WTC11 (cell line): ENCODE measurements around the gene CIZ1. TPM values are rescaled to one million over a fixed set of nuclear protein-coding genes. Genes with fewer than 3 reads are reported as not detected.

ENCODE experiments used
- ATAC-seq: fragments of 200-7000 bp; cut with Tn5 transposase; 2 replicates; pipeline ENCODE4 v1.10.0; 2021; ENCODE audit warnings: mild to moderate bottlenecking, moderate library complexity
- CTCF ChIA-PET: fragments of 300-600 bp; sonication (Branson Sonifier 250); formaldehyde crosslinking; loops from one replicate; lab custom pipeline; 2021; ENCODE audit warnings: antibody characterized with exemption; lab: Charles Lee
- POLR2A ChIA-PET: fragments of 350-600 bp; sonication (Branson Sonifier 250); formaldehyde crosslinking; loops from one replicate; lab custom pipeline; 2021; ENCODE audit warnings: antibody characterized with exemption; lab: Charles Lee
- DNase-seq: peaks from one replicate; pipeline ENCODE4 v3.0.0; 2021; ENCODE audit warnings: low spot score
- H3K27ac Mint-ChIP-seq: 2 replicates; pipeline ENCODE4 v1.8.0; 2021; ENCODE audit warnings: mixed read lengths
- H3K27me3 Mint-ChIP-seq: 2 replicates; pipeline ENCODE4 v1.8.0; 2021; ENCODE audit warnings: low read depth, mild to moderate bottlenecking, moderate library complexity, mixed read lengths
- H3K36me3 Mint-ChIP-seq: 2 replicates; pipeline ENCODE4 v1.8.0; 2021; ENCODE audit warnings: mixed read lengths
- H3K4me1 Mint-ChIP-seq: 2 replicates; pipeline ENCODE4 v1.8.0; 2022; ENCODE audit warnings: mixed read lengths
- H3K4me3 Mint-ChIP-seq: 2 replicates; pipeline ENCODE4 v1.8.0; 2021; ENCODE audit warnings: mild to moderate bottlenecking, moderate library complexity, mixed read lengths
- H3K9me3 Mint-ChIP-seq: 2 replicates; pipeline ENCODE4 v1.8.0; 2021; ENCODE audit warnings: mixed read lengths
- EMX1 ChIP-seq: fragments of 250-450 bp; sonication (Bioruptor Pico); IDR thresholded peaks from 2 replicates; pipeline ENCODE4 v1.8.0; 2021; ENCODE audit warnings: mild to moderate bottlenecking
- GTF2I ChIP-seq: fragments of 250-450 bp; sonication (Bioruptor Pico); conservative IDR thresholded peaks from 2 replicates; pipeline ENCODE4 v1.4.0; 2021; ENCODE audit warnings: mild to moderate bottlenecking
- HMGA2 ChIP-seq: fragments of 250-450 bp; sonication (Bioruptor Pico); IDR thresholded peaks from 2 replicates; pipeline ENCODE4 v1.4.0; 2021; ENCODE audit warnings: mild to moderate bottlenecking, moderate library complexity
- KAT7 ChIP-seq: sonication (generic); formaldehyde crosslinking; IDR thresholded peaks from 2 replicates; pipeline ENCODE4 v1.8.1; 2023; ENCODE audit warnings: missing genetic modification reagents, mild to moderate bottlenecking, borderline replicate concordance
- MXD4 ChIP-seq: fragments of 250-450 bp; sonication (Bioruptor Pico); IDR thresholded peaks from 2 replicates; pipeline ENCODE4 v1.8.0; 2021; ENCODE audit warnings: mild to moderate bottlenecking, moderate library complexity, borderline replicate concordance
- NFATC4 ChIP-seq: fragments of 250-450 bp; sonication (Bioruptor Pico); IDR thresholded peaks from 2 replicates; pipeline ENCODE4 v1.9.0; 2021; ENCODE audit warnings: mild to moderate bottlenecking
- NFYB ChIP-seq: sonication (generic); formaldehyde crosslinking; conservative IDR thresholded peaks from 2 replicates; pipeline ENCODE4 v1.8.0; 2022; ENCODE audit warnings: low read depth, missing genetic modification reagents
- SOX15 ChIP-seq: fragments of 250-450 bp; sonication (Bioruptor Pico); IDR thresholded peaks from 2 replicates; pipeline ENCODE4 v1.9.0; 2021; ENCODE audit warnings: mild to moderate bottlenecking
- SP1 ChIP-seq: sonication (generic); formaldehyde crosslinking; conservative IDR thresholded peaks from 2 replicates; pipeline ENCODE4 v1.8.1; 2022; ENCODE audit warnings: missing genetic modification reagents
- TCF7 ChIP-seq: sonication (generic); formaldehyde crosslinking; IDR thresholded peaks from 2 replicates; pipeline ENCODE4 v1.8.0; 2022; ENCODE audit warnings: mild to moderate bottlenecking, low read depth, missing genetic modification reagents, moderate library complexity
- TP53 ChIP-seq: sonication (generic); formaldehyde crosslinking; IDR thresholded peaks from 2 replicates; pipeline ENCODE4 v1.8.1; 2023; ENCODE audit warnings: mild to moderate bottlenecking, missing genetic modification reagents
- ZNF423 ChIP-seq: fragments of 250-450 bp; sonication (Bioruptor Pico); IDR thresholded peaks from 2 replicates; pipeline ENCODE4 v2.1.2; 2022; ENCODE audit warnings: mild to moderate bottlenecking, moderate library complexity
- total RNA-seq: library from RNA; stranded (reverse); gene quantifications from 3 replicates; pipeline ENCODE4 v1.2.3, GENCODE V29; 2021
- TF ChIP-seq, protein P1 (sequence below): fragments of 200-600 bp; IDR thresholded peaks from 2 replicates; pipeline ENCODE4 v1.8.0; 2022; ENCODE audit warnings: antibody characterized with exemption
- TF ChIP-seq, protein P2 (sequence below): sonication (generic); formaldehyde crosslinking; conservative IDR thresholded peaks from 2 replicates; pipeline ENCODE4 v1.8.1; 2022; ENCODE audit warnings: mild to moderate bottlenecking, missing genetic modification reagents
- TF ChIP-seq, protein P3 (sequence below): sonication (generic); formaldehyde crosslinking; IDR thresholded peaks from 2 replicates; pipeline ENCODE4 v1.8.0; 2022; ENCODE audit warnings: mild to moderate bottlenecking, missing genetic modification reagents
- TF ChIP-seq, protein P4 (sequence below): sonication (generic); formaldehyde crosslinking; IDR thresholded peaks from 2 replicates; pipeline ENCODE4 v1.8.1; 2023; ENCODE audit warnings: mild to moderate bottlenecking, missing genetic modification reagents, moderate library complexity
- TF ChIP-seq, protein P5 (sequence below): sonication (generic); formaldehyde crosslinking; IDR thresholded peaks from 2 replicates; pipeline ENCODE4 v1.8.1; 2023; ENCODE audit warnings: mild to moderate bottlenecking, missing genetic modification reagents
- TF ChIP-seq, protein P6 (sequence below): sonication (generic); formaldehyde crosslinking; IDR thresholded peaks from 2 replicates; pipeline ENCODE4 v1.8.0; 2023; ENCODE audit warnings: mild to moderate bottlenecking, missing genetic modification reagents
- TF ChIP-seq, protein P7 (sequence below): sonication (generic); formaldehyde crosslinking; IDR thresholded peaks from 2 replicates; pipeline ENCODE4 v1.8.0; 2023; ENCODE audit warnings: missing genetic modification reagents, mild to moderate bottlenecking, borderline replicate concordance
- TF ChIP-seq, protein P8 (sequence below): sonication (generic); formaldehyde crosslinking; IDR thresholded peaks from 2 replicates; pipeline ENCODE4 v1.8.1; 2023; ENCODE audit warnings: mild to moderate bottlenecking, moderate library complexity, missing genetic modification reagents

CIZ1 gene
- total RNA-seq, 1 experiment from 2014 or later = 90.2 TPM

DNA sequence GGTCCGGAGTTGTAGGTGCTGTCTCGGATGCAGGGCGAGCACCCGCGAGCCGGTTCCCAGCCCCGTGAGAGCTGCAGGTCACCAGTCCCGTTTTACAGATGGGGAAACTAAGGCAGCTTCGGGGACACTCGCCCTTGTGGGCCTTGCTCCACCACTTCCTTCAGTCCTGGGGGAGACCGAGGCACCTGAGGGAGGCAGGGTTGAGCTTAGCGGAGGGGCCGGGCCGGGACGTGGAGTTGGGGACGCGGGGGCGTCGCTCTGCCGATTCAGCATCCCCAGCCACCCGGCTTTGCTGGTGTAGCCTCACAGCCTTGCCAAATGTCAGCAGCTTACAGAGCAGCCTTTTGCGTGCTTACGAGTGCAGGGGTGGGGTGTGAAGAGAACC is 30.8 kb downstream of the CIZ1 start (continued):
- TF ChIP-seq, protein P1, sequence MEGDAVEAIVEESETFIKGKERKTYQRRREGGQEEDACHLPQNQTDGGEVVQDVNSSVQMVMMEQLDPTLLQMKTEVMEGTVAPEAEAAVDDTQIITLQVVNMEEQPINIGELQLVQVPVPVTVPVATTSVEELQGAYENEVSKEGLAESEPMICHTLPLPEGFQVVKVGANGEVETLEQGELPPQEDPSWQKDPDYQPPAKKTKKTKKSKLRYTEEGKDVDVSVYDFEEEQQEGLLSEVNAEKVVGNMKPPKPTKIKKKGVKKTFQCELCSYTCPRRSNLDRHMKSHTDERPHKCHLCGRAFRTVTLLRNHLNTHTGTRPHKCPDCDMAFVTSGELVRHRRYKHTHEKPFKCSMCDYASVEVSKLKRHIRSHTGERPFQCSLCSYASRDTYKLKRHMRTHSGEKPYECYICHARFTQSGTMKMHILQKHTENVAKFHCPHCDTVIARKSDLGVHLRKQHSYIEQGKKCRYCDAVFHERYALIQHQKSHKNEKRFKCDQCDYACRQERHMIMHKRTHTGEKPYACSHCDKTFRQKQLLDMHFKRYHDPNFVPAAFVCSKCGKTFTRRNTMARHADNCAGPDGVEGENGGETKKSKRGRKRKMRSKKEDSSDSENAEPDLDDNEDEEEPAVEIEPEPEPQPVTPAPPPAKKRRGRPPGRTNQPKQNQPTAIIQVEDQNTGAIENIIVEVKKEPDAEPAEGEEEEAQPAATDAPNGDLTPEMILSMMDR = no peak
- TF ChIP-seq, protein P2, sequence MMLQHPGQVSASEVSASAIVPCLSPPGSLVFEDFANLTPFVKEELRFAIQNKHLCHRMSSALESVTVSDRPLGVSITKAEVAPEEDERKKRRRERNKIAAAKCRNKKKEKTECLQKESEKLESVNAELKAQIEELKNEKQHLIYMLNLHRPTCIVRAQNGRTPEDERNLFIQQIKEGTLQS (CRISPR knock-in tag) = no peak
- TF ChIP-seq KAT7 (CRISPR knock-in tag) (no peak), MXD4 (CRISPR knock-in tag) (no peak), GTF2I (CRISPR knock-in tag) (peak; percentile 71; the same call in 1 of the 2 replicates), EMX1 (CRISPR knock-in tag) (no peak), NFYB (CRISPR knock-in tag) (no peak), ZNF423 (no peak), HMGA2 (CRISPR knock-in tag) (0 out of 2 replicates have a peak, but pooled peaks have one; percentile 6), TCF7 (CRISPR knock-in tag) (no peak), TP53 (CRISPR knock-in tag) (no peak)
- TF ChIP-seq, protein P3, sequence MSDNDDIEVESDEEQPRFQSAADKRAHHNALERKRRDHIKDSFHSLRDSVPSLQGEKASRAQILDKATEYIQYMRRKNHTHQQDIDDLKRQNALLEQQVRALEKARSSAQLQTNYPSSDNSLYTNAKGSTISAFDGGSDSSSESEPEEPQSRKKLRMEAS = 0 out of 2 replicates have a peak, but pooled peaks have one; percentile 1
- TF ChIP-seq, protein P4, sequence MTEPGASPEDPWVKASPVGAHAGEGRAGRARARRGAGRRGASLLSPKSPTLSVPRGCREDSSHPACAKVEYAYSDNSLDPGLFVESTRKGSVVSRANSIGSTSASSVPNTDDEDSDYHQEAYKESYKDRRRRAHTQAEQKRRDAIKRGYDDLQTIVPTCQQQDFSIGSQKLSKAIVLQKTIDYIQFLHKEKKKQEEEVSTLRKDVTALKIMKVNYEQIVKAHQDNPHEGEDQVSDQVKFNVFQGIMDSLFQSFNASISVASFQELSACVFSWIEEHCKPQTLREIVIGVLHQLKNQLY (CRISPR knock-in tag) = no peak
- TF ChIP-seq, protein P5, sequence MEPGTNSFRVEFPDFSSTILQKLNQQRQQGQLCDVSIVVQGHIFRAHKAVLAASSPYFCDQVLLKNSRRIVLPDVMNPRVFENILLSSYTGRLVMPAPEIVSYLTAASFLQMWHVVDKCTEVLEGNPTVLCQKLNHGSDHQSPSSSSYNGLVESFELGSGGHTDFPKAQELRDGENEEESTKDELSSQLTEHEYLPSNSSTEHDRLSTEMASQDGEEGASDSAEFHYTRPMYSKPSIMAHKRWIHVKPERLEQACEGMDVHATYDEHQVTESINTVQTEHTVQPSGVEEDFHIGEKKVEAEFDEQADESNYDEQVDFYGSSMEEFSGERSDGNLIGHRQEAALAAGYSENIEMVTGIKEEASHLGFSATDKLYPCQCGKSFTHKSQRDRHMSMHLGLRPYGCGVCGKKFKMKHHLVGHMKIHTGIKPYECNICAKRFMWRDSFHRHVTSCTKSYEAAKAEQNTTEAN = 0 out of 2 replicates have a peak, but pooled peaks have one; percentile 2
- TF ChIP-seq, protein P6, sequence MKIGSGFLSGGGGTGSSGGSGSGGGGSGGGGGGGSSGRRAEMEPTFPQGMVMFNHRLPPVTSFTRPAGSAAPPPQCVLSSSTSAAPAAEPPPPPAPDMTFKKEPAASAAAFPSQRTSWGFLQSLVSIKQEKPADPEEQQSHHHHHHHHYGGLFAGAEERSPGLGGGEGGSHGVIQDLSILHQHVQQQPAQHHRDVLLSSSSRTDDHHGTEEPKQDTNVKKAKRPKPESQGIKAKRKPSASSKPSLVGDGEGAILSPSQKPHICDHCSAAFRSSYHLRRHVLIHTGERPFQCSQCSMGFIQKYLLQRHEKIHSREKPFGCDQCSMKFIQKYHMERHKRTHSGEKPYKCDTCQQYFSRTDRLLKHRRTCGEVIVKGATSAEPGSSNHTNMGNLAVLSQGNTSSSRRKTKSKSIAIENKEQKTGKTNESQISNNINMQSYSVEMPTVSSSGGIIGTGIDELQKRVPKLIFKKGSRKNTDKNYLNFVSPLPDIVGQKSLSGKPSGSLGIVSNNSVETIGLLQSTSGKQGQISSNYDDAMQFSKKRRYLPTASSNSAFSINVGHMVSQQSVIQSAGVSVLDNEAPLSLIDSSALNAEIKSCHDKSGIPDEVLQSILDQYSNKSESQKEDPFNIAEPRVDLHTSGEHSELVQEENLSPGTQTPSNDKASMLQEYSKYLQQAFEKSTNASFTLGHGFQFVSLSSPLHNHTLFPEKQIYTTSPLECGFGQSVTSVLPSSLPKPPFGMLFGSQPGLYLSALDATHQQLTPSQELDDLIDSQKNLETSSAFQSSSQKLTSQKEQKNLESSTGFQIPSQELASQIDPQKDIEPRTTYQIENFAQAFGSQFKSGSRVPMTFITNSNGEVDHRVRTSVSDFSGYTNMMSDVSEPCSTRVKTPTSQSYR (CRISPR knock-in tag) = no peak

DNA sequence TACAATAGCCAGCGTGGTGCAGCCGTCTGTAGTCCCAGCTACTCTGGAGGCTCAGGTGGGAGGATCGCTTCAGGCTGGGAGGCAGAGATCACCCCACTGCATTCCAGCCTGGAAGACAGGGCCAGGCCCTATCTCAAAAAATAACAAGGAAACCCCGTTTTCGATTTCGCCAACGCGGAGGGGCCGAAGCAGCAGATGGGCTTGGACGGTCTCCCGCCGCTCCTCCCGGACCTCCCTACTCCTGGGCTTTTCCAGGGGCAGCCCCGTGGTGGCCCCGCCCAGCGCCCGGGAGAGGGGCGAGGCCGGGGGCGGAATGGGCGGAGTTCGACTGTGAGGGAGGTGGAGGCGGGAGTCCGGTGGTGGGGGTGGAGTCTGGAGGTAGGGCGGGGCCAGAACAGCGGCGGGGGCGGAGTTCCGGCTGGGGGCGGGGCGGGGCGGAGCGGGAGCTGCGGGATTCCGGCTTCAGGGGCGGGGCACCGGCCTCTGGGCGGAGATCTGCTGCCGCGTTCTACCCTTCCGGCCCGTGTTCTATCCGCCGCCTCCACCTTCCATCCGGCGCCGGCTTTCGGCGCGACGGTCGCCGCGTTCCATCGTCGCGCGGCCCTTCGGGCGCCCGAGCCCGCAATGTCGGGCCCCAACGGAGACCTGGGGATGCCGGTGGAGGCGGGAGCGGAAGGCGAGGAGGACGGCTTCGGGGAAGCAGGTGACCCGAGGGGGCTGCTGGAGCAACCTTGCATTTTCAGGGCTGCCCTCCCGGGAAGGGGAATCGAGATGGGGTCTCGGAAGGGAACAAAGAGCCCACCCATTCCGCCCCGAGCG is 31.4 kb downstream of the CIZ1 start, which contains the start of gene BBLN:
Gene BBLN, plus strand, starts transcription at position 482 of the 819 bp plus-strand sequence. Its CDS starts 143 bp downstream, at position 625.
- ChIA-PET CTCF (interaction anchor here (0.7 to 3.6 kb wide), 16 partner anchors 9 to 279 kb away, joined by 3 to 37 read pairs (median 4); partner anchors contain the start of genes CIZ1 and DNM1), POLR2A (interaction anchor here (0.7 to 1.5 kb wide), 7 partner anchors 9 to 274 kb away, joined by 3 to 6 read pairs (median 3); partner anchors contain the start of gene DPM2)
- H3K36me3 Mint-ChIP-seq = peaks cover 10% of the 10 kb centered on the region
- peak; percentile 98 for DNase-seq
- peak; percentile 95 for ATAC-seq
- H3K9me3 Mint-ChIP-seq = no peaks in the 10 kb centered on the region
- H3K27ac Mint-ChIP-seq = peak within 1 kb of the TSS; percentile 76
- peak within 1 kb of the TSS; percentile 74 for H3K4me3 Mint-ChIP-seq
- peaks cover 5% of the 10 kb centered on the region for H3K4me1 Mint-ChIP-seq
- no peaks in the 10 kb centered on the region for H3K27me3 Mint-ChIP-seq
- TF ChIP-seq, protein P5 = 0 out of 2 replicates have a peak, but pooled peaks have one; percentile 21
- TF ChIP-seq SOX15 (no peak), NFATC4 (CRISPR knock-in tag) (0 out of 2 replicates have a peak, but pooled peaks have one; percentile 39), SP1 (CRISPR knock-in tag) (peak; percentile 56)
- TF ChIP-seq, protein P7, sequence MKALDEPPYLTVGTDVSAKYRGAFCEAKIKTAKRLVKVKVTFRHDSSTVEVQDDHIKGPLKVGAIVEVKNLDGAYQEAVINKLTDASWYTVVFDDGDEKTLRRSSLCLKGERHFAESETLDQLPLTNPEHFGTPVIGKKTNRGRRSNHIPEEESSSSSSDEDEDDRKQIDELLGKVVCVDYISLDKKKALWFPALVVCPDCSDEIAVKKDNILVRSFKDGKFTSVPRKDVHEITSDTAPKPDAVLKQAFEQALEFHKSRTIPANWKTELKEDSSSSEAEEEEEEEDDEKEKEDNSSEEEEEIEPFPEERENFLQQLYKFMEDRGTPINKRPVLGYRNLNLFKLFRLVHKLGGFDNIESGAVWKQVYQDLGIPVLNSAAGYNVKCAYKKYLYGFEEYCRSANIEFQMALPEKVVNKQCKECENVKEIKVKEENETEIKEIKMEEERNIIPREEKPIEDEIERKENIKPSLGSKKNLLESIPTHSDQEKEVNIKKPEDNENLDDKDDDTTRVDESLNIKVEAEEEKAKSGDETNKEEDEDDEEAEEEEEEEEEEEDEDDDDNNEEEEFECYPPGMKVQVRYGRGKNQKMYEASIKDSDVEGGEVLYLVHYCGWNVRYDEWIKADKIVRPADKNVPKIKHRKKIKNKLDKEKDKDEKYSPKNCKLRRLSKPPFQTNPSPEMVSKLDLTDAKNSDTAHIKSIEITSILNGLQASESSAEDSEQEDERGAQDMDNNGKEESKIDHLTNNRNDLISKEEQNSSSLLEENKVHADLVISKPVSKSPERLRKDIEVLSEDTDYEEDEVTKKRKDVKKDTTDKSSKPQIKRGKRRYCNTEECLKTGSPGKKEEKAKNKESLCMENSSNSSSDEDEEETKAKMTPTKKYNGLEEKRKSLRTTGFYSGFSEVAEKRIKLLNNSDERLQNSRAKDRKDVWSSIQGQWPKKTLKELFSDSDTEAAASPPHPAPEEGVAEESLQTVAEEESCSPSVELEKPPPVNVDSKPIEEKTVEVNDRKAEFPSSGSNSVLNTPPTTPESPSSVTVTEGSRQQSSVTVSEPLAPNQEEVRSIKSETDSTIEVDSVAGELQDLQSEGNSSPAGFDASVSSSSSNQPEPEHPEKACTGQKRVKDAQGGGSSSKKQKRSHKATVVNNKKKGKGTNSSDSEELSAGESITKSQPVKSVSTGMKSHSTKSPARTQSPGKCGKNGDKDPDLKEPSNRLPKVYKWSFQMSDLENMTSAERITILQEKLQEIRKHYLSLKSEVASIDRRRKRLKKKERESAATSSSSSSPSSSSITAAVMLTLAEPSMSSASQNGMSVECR (CRISPR knock-in tag) = no peak; the same call in 1 of the 2 replicates
- TF ChIP-seq, protein P8, sequence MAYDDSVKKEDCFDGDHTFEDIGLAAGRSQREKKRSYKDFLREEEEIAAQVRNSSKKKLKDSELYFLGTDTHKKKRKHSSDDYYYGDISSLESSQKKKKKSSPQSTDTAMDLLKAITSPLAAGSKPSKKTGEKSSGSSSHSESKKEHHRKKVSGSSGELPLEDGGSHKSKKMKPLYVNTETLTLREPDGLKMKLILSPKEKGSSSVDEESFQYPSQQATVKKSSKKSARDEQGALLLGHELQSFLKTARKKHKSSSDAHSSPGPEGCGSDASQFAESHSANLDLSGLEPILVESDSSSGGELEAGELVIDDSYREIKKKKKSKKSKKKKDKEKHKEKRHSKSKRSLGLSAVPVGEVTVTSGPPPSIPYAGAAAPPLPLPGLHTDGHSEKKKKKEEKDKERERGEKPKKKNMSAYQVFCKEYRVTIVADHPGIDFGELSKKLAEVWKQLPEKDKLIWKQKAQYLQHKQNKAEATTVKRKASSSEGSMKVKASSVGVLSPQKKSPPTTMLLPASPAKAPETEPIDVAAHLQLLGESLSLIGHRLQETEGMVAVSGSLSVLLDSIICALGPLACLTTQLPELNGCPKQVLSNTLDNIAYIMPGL = peak; percentile 51; the same call in 1 of the 2 replicates
